GM12873 (cell line): ENCODE measurements around the gene UBTD1.

ENCODE experiments used
- TF ChIP-seq, protein P1 (sequence below): IDR thresholded peaks from 2 replicates; pipeline ENCODE4 v1.5.1; 2012; ENCODE audit warnings: low read depth, mild to moderate bottlenecking, moderate library complexity, low read length, control low read depth; ENCODE audit not compliant: insufficient read depth; ENCODE audit errors: missing control alignments

The UBTD1 gene

DNA sequence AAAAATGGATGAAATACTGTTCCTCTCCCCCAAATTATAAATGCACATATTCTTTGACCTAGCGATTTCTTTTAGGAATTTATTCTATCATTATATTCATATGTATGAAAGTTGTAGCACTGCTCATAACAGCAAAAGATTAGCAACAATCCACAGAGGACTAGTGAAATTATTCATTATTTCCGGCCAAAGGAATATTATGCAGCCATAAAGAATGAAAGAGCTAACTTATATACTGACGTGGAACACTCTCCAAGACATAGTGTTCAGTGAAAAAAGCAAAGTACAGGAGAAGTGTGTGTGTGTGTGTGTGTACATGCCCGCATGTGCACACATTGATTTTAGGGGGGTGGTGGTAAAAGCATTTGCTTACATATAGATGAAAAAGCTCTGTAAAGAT, 23.8 kb upstream of the UBTD1 start:
- TF ChIP-seq, protein P1, sequence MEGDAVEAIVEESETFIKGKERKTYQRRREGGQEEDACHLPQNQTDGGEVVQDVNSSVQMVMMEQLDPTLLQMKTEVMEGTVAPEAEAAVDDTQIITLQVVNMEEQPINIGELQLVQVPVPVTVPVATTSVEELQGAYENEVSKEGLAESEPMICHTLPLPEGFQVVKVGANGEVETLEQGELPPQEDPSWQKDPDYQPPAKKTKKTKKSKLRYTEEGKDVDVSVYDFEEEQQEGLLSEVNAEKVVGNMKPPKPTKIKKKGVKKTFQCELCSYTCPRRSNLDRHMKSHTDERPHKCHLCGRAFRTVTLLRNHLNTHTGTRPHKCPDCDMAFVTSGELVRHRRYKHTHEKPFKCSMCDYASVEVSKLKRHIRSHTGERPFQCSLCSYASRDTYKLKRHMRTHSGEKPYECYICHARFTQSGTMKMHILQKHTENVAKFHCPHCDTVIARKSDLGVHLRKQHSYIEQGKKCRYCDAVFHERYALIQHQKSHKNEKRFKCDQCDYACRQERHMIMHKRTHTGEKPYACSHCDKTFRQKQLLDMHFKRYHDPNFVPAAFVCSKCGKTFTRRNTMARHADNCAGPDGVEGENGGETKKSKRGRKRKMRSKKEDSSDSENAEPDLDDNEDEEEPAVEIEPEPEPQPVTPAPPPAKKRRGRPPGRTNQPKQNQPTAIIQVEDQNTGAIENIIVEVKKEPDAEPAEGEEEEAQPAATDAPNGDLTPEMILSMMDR = no peak

DNA sequence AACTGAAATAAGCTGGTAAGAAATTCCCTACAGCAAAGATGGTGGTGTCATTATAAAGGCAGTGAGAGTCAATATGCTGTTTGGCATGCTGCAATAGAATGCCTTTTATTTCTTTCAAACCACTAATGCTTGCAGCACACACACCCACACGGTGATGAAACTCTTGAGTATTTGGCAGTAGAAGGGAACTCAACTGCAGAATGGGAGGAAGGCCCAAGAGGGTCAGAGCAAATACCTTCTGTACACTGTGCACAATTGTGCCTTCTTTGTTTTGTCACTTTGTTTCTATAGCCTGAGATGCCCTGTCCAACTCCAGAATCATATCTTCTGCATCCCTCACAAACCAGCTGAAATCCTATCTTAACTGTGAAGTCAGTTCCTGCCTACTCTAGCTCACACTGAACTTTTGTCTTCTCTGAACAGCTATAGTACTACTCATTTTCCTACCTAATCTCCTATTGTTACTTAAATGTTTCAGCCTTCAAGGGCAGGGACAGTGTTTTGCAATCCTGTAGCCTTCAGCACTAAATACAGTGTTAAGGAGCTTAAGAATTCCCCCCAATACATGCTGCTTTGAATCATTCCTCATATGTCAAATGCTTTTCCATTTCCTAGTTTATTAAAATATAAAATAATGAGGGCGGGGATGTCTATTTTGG, 22.7 kb upstream of the UBTD1 start:
- TF ChIP-seq, protein P1 = no peak

DNA sequence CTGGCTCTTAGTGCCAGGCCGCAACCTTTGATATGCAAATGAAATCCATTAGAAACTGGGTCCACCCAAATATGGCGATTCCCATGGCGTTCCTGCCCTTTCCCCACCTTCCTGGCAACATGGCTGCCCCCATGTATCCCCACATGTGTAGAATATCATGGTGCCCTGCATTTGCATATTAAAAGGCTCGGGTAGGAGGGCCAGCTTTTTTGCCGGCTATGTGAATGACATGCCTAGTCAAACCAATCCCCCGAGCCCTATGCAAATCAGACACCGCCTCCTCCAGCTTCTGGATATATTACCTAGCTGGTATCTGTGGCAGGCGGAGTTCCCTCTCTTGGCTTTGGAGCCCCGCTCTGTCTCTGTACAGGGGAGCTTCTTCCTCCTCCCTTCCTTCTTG, 18.8 kb upstream of the UBTD1 start:
- TF ChIP-seq, protein P1 = no peak

DNA sequence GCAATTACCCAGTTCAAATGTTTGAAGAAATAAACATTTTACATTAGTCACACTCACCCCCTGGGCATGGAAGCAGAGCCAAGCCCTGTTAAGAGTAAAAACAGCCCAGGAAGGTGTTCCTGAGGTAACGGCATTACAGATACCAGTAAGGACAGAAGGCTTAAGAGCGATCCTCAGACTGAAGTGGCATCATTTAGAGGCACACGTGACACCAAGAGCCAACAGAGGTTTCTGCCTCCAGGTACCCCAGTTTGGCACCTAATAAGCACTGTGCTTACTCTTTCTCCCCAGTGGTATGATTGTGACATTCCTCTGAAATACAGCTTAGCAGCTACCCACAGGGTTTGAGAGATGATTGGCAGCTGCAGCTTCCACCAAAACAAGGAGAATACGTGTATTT, 17.7 kb upstream of the UBTD1 start:
- TF ChIP-seq, protein P1 = no peak

DNA sequence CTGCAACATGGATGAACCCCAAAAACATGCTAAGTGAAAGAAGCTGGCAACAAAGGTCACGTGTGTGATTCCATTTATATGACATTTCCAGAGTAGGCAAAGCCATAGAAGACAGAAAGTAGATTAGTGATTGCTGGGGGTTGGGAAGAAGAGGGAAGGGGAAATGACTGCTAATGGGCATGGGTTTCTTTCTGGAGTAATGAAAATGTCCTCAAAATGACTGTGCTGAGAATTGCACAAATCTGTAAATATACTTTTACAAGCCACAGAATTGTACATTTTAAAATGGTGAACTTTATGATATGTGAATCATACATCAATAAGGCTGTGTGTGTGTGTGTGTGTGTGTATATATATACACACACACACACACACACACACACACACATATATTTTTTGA, 16.3 kb upstream of the UBTD1 start:
- TF ChIP-seq, protein P1 = no peak

DNA sequence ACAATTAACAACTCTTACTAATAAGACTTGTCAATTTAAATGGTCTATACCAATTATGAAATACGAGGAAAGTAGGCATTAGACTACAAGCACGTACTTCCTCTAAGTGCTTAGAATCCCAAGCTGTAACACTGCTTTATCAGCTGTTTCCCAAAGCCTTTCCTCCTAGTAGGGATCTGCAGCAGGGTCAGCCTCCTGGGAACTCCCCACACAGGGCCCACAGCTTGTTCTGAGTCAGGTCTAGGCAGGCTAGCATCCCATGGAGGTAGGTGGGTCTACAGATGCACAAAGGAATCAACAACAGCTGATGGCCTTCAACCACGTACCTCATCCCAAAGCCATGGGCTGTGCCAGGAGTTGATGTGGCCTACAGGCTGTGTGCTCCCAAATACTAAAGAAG, 15.2 kb upstream of the UBTD1 start:
- TF ChIP-seq, protein P1 = no peak

DNA sequence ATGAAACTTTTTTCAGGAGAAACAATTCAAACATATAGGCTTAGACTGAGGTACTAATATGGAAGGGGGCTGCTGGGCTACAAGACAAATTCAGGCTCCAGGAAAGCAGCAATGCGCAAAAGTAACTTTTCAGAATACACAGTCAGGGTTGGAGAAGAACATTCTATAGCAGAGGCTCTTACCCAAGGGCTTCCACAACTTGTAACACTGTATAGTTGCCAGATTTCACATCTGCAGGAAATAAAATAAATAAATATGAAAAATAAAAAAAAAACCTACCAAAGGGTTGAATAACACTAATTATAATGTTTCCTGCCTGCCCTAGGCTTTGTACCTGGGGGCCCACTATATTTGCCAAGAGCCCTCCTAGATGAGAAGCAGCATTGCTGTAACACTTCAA, 14.8 kb upstream of the UBTD1 start:
- TF ChIP-seq, protein P1 = no peak
